SK-N-SH (cell line): ENCODE results near the gene STOX1. TPM values are rescaled to one million over a fixed set of nuclear protein-coding genes. Genes with fewer than 3 reads are reported as not detected.

ENCODE experiments used
- polyA plus RNA-seq, 3 experiments: library from polyadenylated mRNA; depleted of rRNA; stranded (reverse); fragments of >200 nt; gene quantifications; 2 replicates each; pipeline ENCODE4 v1.2.3, GENCODE V29; 2012
- small RNA-seq, 7 experiments: library from RNA; depleted of rRNA; stranded (forward); fragments of <200 nt; gene quantifications; one replicate each; pipeline ENCODE3, GENCODE V24; 2012

The STOX1 gene
- polyA plus RNA-seq, 1 of the 3 experiments (the other 2 are of a cell fraction) = 0.13 TPM

Small RNAs within 50 kb of the gene (small RNA-seq; reads per million reads assigned to genes)
- gene RNU6-571P (0 reads per million in 7 experiments), gene RNU6-697P (0 reads per million in 7 experiments)

Other genes with a start within 250 kb of the STOX1 start
- gene CCAR1, start 106.3 kb upstream of the STOX1 start, polyA plus RNA-seq (2012; rRNA removed) = 25.7 and 27.5 TPM in 2 replicates
- 33.5 and 40.7 TPM in 2 replicates for gene DDX50, start 73.8 kb downstream of the STOX1 start, polyA plus RNA-seq (2012; rRNA removed)
- 40.1 and 58.4 TPM in 2 replicates for gene DDX21, start 128.6 kb downstream of the STOX1 start, polyA plus RNA-seq (2012; rRNA removed)
- gene KIFBP, start 161.3 kb downstream of the STOX1 start, polyA plus RNA-seq (2012; rRNA removed) = 16.9 and 18.3 TPM in 2 replicates